NCI-H2107 (cell line): ENCODE results near the gene HOXC13.

ENCODE experiments used
- DNase-seq: peaks from one replicate; lab custom pipeline; 2025; lab: John Stamatoyannopoulos, UW

Gene HOXC13

GRCh38 chr12:53955036-53955775 is 16.6 kb downstream of the HOXC13 start:
- no peak for DNase-seq

GRCh38 chr12:53955776-53956250 is 17.2 kb downstream of the HOXC13 start:
- DNase-seq, result no peak

GRCh38 chr12:53956251-53956887 is 17.7 kb downstream of the HOXC13 start:
- DNase-seq, result no peak

- DNase-seq, result no peak
Observed at GRCh38 chr12:53956914-53957536, 18.4 kb downstream of the HOXC13 start.

- no peak for DNase-seq
Observed at GRCh38 chr12:53958128-53958527, 19.5 kb downstream of the HOXC13 start.

GRCh38 chr12:53959314-53959713 is 20.7 kb downstream of the HOXC13 start:
- no peak for DNase-seq

- DNase-seq, result no peak
Observed at GRCh38 chr12:53960187-53961024, 21.8 kb downstream of the HOXC13 start.

GRCh38 chr12:53961025-53961761 is 22.6 kb downstream of the HOXC13 start:
- no peak for DNase-seq

- no peak for DNase-seq
Observed at GRCh38 chr12:53963005-53963404, 24.4 kb downstream of the HOXC13 start.

- no peak for DNase-seq
Observed at GRCh38 chr12:53963434-53964314, 25.0 kb downstream of the HOXC13 start.

- no peak for DNase-seq
Observed at GRCh38 chr12:53964315-53964713, 25.7 kb downstream of the HOXC13 start.

- no peak for DNase-seq
Observed at GRCh38 chr12:53965281-53966084, 26.9 kb downstream of the HOXC13 start.

- no peak for DNase-seq
Observed at GRCh38 chr12:53966085-53966384, 27.4 kb downstream of the HOXC13 start.

- no peak for DNase-seq
Observed at GRCh38 chr12:53966385-53967133, 27.9 kb downstream of the HOXC13 start.

- no peak for DNase-seq
Observed at GRCh38 chr12:53967421-53967925, 28.8 kb downstream of the HOXC13 start.

- no peak for DNase-seq
Observed at GRCh38 chr12:53968214-53969127, 29.8 kb downstream of the HOXC13 start.

- DNase-seq, result no peak
Observed at GRCh38 chr12:53969588-53970259, 31.1 kb downstream of the HOXC13 start.
